Neutrophil (primary cell): ENCODE measurements around the gene RPL36.
"Not testable (repeated sequence)": the region's sequence is repeated elsewhere in the genome, so short reads cannot be mapped to it uniquely, and the experiment has no call there.

ENCODE experiments used
- H3K27ac ChIP-seq: fragments of 200-600 bp; sonication (generic); 2 replicates; pipeline ENCODE4 v1.5.1; 2016; ENCODE audit warnings: mild to moderate bottlenecking, moderate library complexity
- H3K27me3 ChIP-seq: fragments of 200-600 bp; sonication (generic); 2 replicates; pipeline ENCODE4 v1.6.0; 2016; ENCODE audit warnings: mild to moderate bottlenecking
- H3K36me3 ChIP-seq: fragments of 200-600 bp; sonication (generic); 2 replicates; pipeline ENCODE4 v1.5.1; 2017
- H3K4me1 ChIP-seq, 2 experiments: fragments of 200-600 bp in 1 of 2; sonication (generic) in 1 of 2; 1 replicate in 1 of 2; 2 replicates in 1 of 2; pipeline versions ENCODE4 v1.5.1 to v1.6.1; 2013 to 2016; ENCODE audit warnings: low read depth in 1 of 2, low read length in 1 of 2, mild to moderate bottlenecking in 1 of 2, moderate library complexity in 1 of 2; ENCODE audit not compliant: control insufficient read depth in 1 of 2, insufficient read depth in 1 of 2
- H3K4me3 ChIP-seq, 2 experiments: fragments of 200-600 bp in 1 of 2; sonication (generic) in 1 of 2; 1 replicate in 1 of 2; 2 replicates in 1 of 2; pipeline ENCODE4 v1.5.1; 2013 to 2016; ENCODE audit warnings: low read depth in 1 of 2, low read length in 1 of 2, mild to moderate bottlenecking in 1 of 2, moderate library complexity in 1 of 2
- H3K9me3 ChIP-seq: fragments of 200-600 bp; sonication (generic); 2 replicates; pipeline ENCODE4 v1.5.1; 2016
- TF ChIP-seq, protein P1 (sequence below): fragments of 200-600 bp; sonication (generic); IDR thresholded peaks from 2 replicates; pipeline ENCODE4 v1.5.1; 2016; ENCODE audit warnings: antibody characterized with exemption

RPL36 gene

DNA sequence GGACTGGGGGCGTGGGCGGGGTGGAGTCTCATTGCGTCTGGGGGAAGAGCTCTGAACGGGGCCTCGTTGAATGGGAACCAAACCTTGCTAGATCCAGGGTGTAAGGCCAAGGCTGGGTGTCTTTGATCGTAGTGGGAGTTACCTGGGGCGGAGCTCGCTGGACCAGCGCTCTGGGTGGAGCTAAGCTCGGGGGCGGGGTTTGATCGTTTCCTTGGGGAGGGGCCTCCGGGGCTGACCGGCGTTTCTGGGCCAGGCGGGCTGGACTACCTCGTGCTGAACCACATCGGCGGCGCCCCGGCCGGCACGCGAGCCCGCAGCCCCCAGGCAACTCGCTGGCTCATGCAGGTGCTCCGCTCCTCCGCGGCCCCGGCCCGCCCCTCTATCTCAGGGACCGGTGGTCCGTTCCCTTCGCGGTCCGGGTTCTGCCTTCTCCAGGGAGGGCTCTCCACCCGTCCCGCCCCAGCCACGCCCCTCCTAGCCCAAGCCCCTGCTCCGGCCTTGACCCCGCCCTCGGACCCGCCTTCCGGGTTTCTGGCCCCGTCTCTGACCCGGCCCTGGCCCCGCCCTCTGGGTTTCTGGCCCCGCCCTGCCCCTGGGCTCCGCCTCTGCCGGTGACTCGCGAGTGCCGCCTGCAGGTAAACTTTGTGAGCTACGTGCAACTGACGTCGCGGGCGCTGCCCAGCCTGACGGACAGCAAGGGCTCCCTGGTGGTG lies 3.3 kb upstream of the RPL36 start:
- TF ChIP-seq, protein P1, sequence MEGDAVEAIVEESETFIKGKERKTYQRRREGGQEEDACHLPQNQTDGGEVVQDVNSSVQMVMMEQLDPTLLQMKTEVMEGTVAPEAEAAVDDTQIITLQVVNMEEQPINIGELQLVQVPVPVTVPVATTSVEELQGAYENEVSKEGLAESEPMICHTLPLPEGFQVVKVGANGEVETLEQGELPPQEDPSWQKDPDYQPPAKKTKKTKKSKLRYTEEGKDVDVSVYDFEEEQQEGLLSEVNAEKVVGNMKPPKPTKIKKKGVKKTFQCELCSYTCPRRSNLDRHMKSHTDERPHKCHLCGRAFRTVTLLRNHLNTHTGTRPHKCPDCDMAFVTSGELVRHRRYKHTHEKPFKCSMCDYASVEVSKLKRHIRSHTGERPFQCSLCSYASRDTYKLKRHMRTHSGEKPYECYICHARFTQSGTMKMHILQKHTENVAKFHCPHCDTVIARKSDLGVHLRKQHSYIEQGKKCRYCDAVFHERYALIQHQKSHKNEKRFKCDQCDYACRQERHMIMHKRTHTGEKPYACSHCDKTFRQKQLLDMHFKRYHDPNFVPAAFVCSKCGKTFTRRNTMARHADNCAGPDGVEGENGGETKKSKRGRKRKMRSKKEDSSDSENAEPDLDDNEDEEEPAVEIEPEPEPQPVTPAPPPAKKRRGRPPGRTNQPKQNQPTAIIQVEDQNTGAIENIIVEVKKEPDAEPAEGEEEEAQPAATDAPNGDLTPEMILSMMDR: peak; percentile 87
- peak overlapping the region; percentile 88 for H3K27ac ChIP-seq
- no peaks in the 10 kb centered on the region for H3K9me3 ChIP-seq
- H3K36me3 ChIP-seq: peaks cover 1% of the 10 kb centered on the region
- H3K4me1 ChIP-seq: peaks cover 34 to 45% of the 10 kb centered on the region in 2 experiments
- H3K4me3 ChIP-seq: peak overlapping the region; percentile 68 to 91
- peaks cover under 1% of the 10 kb centered on the region for H3K27me3 ChIP-seq

DNA sequence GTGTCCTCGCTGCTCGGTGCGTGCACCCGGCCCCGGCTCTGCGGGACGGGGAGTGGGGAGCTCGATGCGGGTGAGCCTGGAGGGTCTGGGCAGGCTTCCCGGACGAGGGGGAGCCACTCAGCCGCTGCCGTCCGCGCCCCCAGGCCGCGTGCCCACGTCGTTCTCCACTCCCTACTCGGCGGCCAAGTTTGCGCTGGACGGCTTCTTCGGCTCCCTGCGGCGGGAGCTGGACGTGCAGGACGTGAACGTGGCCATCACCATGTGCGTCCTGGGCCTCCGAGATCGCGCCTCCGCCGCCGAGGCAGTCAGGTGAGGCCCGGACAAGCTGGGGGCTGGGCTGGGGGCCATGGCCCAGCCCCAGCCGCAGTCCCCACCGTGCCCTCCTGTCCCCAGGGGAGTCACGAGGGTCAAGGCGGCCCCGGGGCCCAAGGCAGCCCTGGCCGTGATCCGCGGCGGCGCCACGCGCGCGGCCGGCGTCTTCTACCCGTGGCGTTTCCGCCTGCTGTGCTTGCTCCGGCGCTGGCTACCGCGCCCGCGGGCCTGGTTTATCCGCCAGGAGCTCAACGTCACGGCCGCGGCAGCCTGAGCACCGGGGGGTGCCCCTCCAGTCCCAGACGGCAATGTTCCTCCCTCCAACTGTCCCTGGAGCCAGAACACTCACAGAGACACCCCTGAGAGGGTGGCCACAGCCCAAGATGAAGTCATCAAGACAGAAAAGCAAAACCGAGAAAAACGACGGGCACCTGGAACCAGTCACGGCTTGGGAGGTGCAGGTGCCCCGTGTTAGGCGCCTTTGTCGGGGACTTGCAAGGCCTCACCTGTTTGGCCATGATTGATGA lies 2.5 kb upstream of the RPL36 start:
- H3K27ac ChIP-seq: peak overlapping the region; percentile 88
- H3K4me3 ChIP-seq: peak overlapping the region; percentile 68 to 91
- no peaks in the 10 kb centered on the region for H3K9me3 ChIP-seq
- peaks cover 35 to 49% of the 10 kb centered on the region in 2 experiments for H3K4me1 ChIP-seq
- H3K27me3 ChIP-seq: no peaks in the 10 kb centered on the region
- TF ChIP-seq, protein P1: peak; percentile 1
- H3K36me3 ChIP-seq: peaks cover 9% of the 10 kb centered on the region

DNA sequence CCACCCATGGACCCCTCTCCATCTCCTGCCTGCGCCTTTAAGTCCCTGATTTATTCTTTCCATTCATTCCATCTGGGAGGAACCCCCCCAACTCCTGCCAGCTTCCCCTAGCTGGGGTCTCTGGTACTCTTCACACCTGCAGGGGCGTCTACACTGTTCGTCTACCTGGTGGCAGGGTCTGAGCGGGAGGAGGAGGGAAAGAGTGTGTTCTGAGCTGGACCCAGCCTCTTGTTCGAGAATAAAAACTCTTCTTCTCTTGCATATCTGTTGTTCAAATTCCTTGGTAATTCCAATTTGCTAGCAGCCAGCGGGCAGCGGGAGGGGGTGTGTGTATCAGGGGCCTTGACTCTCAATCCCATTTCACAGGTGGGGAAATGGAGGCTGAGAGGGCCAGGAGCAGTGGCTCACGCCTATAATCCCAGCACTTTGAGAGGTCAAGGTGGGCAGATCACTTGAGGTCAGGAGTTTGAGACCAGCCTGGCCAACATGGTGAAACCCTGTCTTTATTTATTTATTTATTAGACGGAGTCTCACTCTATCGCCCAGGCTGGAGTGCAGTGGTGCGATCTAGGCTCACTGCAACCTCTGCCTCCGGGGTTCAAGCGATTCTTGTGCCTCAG lies 1.7 kb upstream of the RPL36 start:
- not testable (repeated sequence) for H3K4me3 ChIP-seq, H3K27me3 ChIP-seq, H3K9me3 ChIP-seq, H3K27ac ChIP-seq
- Histone ChIP-seq H3K4me1 (peaks cover 35 to 49% of the 10 kb centered on the region in 2 experiments), H3K36me3 (peaks cover 17% of the 10 kb centered on the region)

DNA sequence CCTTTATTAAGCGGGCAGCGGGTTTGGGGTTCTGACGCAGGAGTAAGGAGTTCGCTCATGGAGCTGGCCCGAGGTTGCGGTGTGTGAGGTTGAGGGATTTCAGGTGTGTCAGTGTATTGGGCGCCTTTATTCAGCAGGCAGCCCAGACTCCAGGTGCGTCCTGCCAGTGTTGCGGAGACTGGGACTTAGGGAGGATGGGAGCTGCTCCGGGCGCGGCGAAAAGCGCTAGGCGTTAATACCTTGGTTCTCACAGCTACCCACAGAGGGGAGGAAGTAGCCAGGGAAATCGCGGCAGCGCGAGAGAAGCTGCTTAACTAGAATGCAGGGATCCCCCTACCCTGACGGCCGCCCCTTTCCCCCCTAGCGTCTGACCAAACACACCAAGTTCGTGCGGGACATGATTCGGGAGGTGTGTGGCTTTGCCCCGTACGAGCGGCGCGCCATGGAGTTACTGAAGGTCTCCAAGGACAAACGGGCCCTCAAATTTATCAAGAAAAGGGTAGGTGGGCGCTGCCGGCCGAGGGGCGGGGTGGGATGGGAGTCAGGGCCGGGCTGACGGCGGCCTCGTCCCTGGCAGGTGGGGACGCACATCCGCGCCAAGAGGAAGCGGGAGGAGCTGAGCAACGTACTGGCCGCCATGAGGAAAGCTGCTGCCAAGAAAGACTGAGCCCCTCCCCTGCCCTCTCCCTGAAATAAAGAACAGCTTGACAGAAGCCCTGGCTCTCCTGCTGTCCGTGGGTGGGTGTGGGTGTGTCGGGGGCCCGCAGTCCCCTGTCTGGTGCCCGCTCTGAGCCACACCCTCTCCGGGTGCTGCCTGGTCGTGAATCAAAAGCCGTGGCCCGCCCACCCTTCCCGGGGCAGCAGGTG lies 1.1 kb downstream of the RPL36 start:
- Histone ChIP-seq H3K4me1 (peaks cover 31 to 44% of the 10 kb centered on the region in 2 experiments), H3K27me3 (no peaks in the 10 kb centered on the region), H3K36me3 (peaks cover 45% of the 10 kb centered on the region), H3K4me3 (peak overlapping the region; percentile 84 to 88), H3K9me3 (no peaks in the 10 kb centered on the region), H3K27ac (peak overlapping the region; percentile 80)
- TF ChIP-seq, protein P1: no peak

DNA sequence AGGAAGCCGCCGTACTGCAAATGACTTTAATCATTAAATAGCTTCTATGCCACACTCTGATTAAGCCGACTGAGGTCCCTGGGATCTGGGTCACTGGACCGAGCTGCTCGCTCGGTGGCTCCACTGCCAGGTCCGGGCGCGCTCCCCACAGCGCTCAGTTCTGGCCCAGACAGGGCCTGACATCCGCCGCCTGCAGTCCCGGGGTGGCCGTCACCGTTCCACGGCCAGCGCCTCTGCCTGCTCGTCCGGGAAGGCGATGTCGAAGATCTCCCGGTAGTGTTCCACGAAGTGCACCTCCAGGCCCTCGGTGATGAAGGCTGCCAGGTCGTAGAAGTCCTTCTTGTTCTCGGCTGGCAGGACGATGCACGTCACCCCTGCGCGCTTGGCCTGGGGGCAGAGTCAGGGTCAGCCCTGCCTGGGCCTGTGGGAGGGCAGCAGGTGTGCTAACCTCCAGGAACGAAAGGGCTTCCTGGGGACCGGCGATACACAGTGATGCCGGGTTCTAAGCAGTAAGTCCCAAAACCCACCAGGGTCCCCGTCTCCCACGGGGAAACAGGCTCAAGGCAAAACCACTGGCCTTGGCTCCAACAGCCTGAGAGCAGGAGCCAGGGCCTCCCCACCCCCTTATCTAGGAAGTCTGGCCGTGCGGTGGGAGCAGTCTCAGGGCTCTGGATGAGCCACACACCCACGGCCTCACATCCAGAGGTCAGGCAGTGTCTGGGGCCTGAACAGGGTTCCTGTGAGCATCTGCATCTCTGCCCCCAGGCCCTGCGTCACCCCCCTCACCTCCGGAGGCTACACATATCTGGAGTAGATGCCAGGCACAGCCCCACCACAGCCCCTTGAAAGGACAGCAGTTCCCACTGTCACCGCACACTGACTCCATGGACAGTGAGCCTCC lies 2.0 kb downstream of the RPL36 start:
- no peak overlapping the region for H3K27ac ChIP-seq

More for the DNA sequence above, 2.0 kb downstream of the RPL36 start:
- Histone ChIP-seq H3K27me3 (no peaks in the 10 kb centered on the region), H3K4me3 (peak overlapping the region in 1 of 2 experiments; percentile 88), H3K9me3 (no peaks in the 10 kb centered on the region), H3K36me3 (peaks cover 54% of the 10 kb centered on the region), H3K4me1 (peaks cover 25 to 35% of the 10 kb centered on the region in 2 experiments)
- TF ChIP-seq, protein P1: no peak
